PC-3 (cell line): Measurements from ENCODE around the gene HHAT.

Experiments
- EZH2 ChIP-seq: fragments of 300-600 bp; sonication (generic); IDR thresholded peaks from one replicate; pipeline ENCODE4 v1.6.1; 2017; ENCODE audit warnings: antibody characterized with exemption, mild to moderate bottlenecking, low read length; ENCODE audit not compliant: unreplicated experiment
- TF ChIP-seq, protein P1 (sequence below): fragments of 300-600 bp; sonication (generic); conservative IDR thresholded peaks from 2 replicates; pipeline ENCODE4 v1.5.1; 2017; ENCODE audit warnings: antibody characterized with exemption, low read depth, mild to moderate bottlenecking, low read length

DNA sequence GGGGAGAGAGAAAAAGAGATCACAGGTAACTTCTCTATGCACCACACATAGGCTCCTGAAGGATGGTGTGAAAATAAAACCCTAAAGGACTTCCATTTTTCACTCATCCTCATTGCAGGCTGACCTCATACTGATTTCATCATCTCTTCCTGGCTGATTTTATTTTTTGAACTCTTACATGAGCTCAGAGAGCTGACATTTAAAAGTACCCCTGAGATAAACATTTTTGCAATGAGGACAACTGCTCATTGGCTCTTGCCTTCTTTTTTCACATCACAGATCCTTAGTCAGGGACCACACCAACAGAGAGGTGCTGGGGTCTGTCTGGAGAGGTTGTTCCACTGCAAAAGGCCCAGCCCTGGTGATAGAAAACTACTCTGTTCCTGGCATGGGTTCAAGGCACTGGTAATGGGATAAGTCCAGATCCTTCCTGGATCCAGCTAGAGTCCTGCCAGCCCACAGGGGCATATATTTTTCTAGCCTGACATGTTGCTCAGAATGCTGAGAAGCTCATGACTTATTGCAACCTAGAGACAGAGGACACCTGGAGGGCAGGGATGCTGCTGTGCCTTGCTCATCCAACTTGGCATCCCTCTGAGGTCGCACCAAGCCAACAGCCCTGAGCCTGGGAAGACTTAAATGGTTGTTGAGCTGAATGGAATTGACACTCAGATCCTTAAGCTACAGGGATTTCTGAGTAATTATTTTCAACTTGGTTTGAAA lies 360.0 kb downstream of the HHAT start:
- TF ChIP-seq, protein P1, sequence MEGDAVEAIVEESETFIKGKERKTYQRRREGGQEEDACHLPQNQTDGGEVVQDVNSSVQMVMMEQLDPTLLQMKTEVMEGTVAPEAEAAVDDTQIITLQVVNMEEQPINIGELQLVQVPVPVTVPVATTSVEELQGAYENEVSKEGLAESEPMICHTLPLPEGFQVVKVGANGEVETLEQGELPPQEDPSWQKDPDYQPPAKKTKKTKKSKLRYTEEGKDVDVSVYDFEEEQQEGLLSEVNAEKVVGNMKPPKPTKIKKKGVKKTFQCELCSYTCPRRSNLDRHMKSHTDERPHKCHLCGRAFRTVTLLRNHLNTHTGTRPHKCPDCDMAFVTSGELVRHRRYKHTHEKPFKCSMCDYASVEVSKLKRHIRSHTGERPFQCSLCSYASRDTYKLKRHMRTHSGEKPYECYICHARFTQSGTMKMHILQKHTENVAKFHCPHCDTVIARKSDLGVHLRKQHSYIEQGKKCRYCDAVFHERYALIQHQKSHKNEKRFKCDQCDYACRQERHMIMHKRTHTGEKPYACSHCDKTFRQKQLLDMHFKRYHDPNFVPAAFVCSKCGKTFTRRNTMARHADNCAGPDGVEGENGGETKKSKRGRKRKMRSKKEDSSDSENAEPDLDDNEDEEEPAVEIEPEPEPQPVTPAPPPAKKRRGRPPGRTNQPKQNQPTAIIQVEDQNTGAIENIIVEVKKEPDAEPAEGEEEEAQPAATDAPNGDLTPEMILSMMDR, result no peak
- no peak for TF ChIP-seq EZH2
